ENCODE data around the gene SDCCAG8. TPM values are rescaled to one million over a fixed set of nuclear protein-coding genes. Genes with fewer than 3 reads are reported as not detected.

SDCCAG8 gene
- polyA plus RNA-seq, 2 of the 4 experiments (the other 2 are of a cell fraction), result 48.8 to 64.8 TPM

- TF ChIP-seq ELK1 (IDR thresholded peaks at IDR 0.05; ENCODE audit: low read depth, low read length) (no peak), NFE2L2 (conservative IDR thresholded peaks at IDR 0.05; ENCODE audit: low read length) (no peak), SREBF2 (IDR thresholded peaks at IDR 0.05) (no peak), ZC3H11A (IDR thresholded peaks at IDR 0.05) (no peak), BHLHE40 (IDR thresholded peaks at IDR 0.05; ENCODE audit: low read depth, low read length) (no peak), MAZ (IDR thresholded peaks at IDR 0.05; ENCODE audit: borderline replicate concordance, low read depth, low read length) (no peak), MYC (IDR thresholded peaks at IDR 0.05; ENCODE audit: borderline replicate concordance, low read length) (no peak)
Measured at GRCh38 chr1:243539636-243540035, 283.8 kb downstream of the SDCCAG8 start (continued).

- Histone ChIP-seq H3K9me3 (no peaks in the 10 kb centered on the region), H3K27ac (no peak overlapping the region), H3K4me2 (no peak overlapping the region), H3K4me3 (no peak overlapping the region), H3K4me1 (no peaks in the 10 kb centered on the region)
- FAIRE-seq (no peak), ATAC-seq (no peak), DNase-seq (ENCODE audit: low read depth in 1 of 2, low spot score in 1 of 2) (peak in 1 of 2 experiments; percentile 11)
- TF ChIP-seq ZNF302 (CRISPR knock-in tag; IDR thresholded peaks at IDR 0.05) (no peak), HOXB5 (CRISPR knock-in tag; IDR thresholded peaks at IDR 0.05) (no peak), FOSB (CRISPR knock-in tag; IDR thresholded peaks at IDR 0.05) (no peak), CEBPB (IDR thresholded peaks at IDR 0.05) (no peak), ZFP36 (IDR thresholded peaks at IDR 0.05; ENCODE audit: borderline replicate concordance, partially characterized antibody) (no peak), NR3C1 (IDR thresholded peaks at IDR 0.05) (no peak), NFE2L2 (conservative IDR thresholded peaks at IDR 0.05; ENCODE audit: low read length) (no peak), MAFK (IDR thresholded peaks at IDR 0.05; ENCODE audit: partially characterized antibody) (no peak)
- CTCF ChIA-PET, result interaction anchor here (0.8 to 1.2 kb wide), 3 partner anchors 16 to 731 kb away, joined by 3 to 4 read pairs (median 3); no protein-coding TSS in a partner anchor
- POLR2A ChIA-PET, result no interaction called here
- 61% methylated on average over 7 of the region's 7 CpGs for WGBS (ENCODE audit: missing lambda C conversion rate)
Measured at GRCh38 chr1:243542739-243543415, 287.0 kb downstream of the SDCCAG8 start.

GRCh38 chr1:243543501-243543900 lies 287.7 kb downstream of the SDCCAG8 start:
- DNase-seq (ENCODE audit: low read depth in 1 of 2, low spot score in 1 of 2) (no peak), ATAC-seq (no peak), FAIRE-seq (no peak)
- no peak overlapping the region for H3K27ac ChIP-seq
- CTCF ChIA-PET, result interaction anchor here (0.8 to 1.2 kb wide), 3 partner anchors 15 to 730 kb away, joined by 3 to 4 read pairs (median 3); no protein-coding TSS in a partner anchor
- no peaks in the 10 kb centered on the region for H3K4me1 ChIP-seq
- POLR2A ChIA-PET, result no interaction called here
- no peak overlapping the region for H3K4me3 ChIP-seq
- no peak overlapping the region for H3K4me2 ChIP-seq
- TF ChIP-seq MAX (IDR thresholded peaks at IDR 0.05), result no peak
- TF ChIP-seq HOXB5 (CRISPR knock-in tag; IDR thresholded peaks at IDR 0.05), result no peak
- no peak for TF ChIP-seq E2F6 (IDR thresholded peaks at IDR 0.05; ENCODE audit: borderline replicate concordance, low read depth)
- TF ChIP-seq CBX2 (IDR thresholded peaks at IDR 0.05; ENCODE audit: borderline replicate concordance, low read depth), result no peak
- TF ChIP-seq JUNB (IDR thresholded peaks at IDR 0.05), result no peak
- no peak for TF ChIP-seq MYC (IDR thresholded peaks at IDR 0.05; ENCODE audit: borderline replicate concordance, low read length)
- no peak for TF ChIP-seq PHF8 (IDR thresholded peaks at IDR 0.05; ENCODE audit: borderline replicate concordance, low read depth)
- 55% methylated on average over 2 of the region's 2 CpGs for WGBS (ENCODE audit: missing lambda C conversion rate)
- no peaks in the 10 kb centered on the region for H3K9me3 ChIP-seq

GRCh38 chr1:243546457-243546856 lies 290.6 kb downstream of the SDCCAG8 start:
- TF ChIP-seq EP300 (IDR thresholded peaks at IDR 0.05) (no peak), KDM5A (IDR thresholded peaks at IDR 0.05) (no peak), ZC3H11A (IDR thresholded peaks at IDR 0.05) (no peak), ZFP36 (IDR thresholded peaks at IDR 0.05; ENCODE audit: borderline replicate concordance, partially characterized antibody) (no peak), ESRRA (IDR thresholded peaks at IDR 0.05; ENCODE audit: borderline replicate concordance, low read length) (no peak), CTCF (IDR thresholded peaks at IDR 0.05) (no peak), RNF2 (IDR thresholded peaks at IDR 0.05; ENCODE audit: borderline replicate concordance, low read depth) (no peak), ATOH8 (CRISPR knock-in tag; IDR thresholded peaks at IDR 0.05; ENCODE audit: low read depth) (no peak)
- 4% methylated on average over 1 of the region's 1 CpG for WGBS (ENCODE audit: missing lambda C conversion rate)
- ChIA-PET POLR2A (no interaction called here), CTCF (no interaction called here)
- Histone ChIP-seq H3K4me3 (no peak overlapping the region), H3K4me1 (peaks cover 13% of the 10 kb centered on the region), H3K27ac (no peak overlapping the region), H3K4me2 (no peak overlapping the region), H3K9me3 (no peaks in the 10 kb centered on the region)
- DNase-seq (ENCODE audit: low read depth in 1 of 2, low spot score in 1 of 2), result no peak
- no peak for ATAC-seq
- FAIRE-seq, result no peak

Data from A549 (cell line).